Measurements from ENCODE around the gene SEZ6L2. TPM values are rescaled to one million over a fixed set of nuclear protein-coding genes. Genes with fewer than 3 reads are reported as not detected.
"Not testable (repeated sequence)": the region's sequence is repeated elsewhere in the genome, so short reads cannot be mapped to it uniquely, and the experiment has no call there.

SEZ6L2 gene
- total RNA-seq, 1 donor from 2014 or later = 34.2 TPM

- DNase-seq (ENCODE audit: low spot score) = no peak
- H3K27me3 Mint-ChIP-seq (ENCODE audit: unreplicated experiment) = peaks cover 2% of the 10 kb centered on the region
- no peak overlapping the region for H3K4me3 Mint-ChIP-seq (ENCODE audit: unreplicated experiment)
- H3K4me1 Mint-ChIP-seq (ENCODE audit: unreplicated experiment) = no peaks in the 10 kb centered on the region
- no peaks in the 10 kb centered on the region for H3K9me3 Mint-ChIP-seq (ENCODE audit: unreplicated experiment)
- no peak overlapping the region for H3K27ac Mint-ChIP-seq (ENCODE audit: unreplicated experiment)
- no peak for TF ChIP-seq CTCF (IDR thresholded peaks at IDR 0.05; ENCODE audit: unreplicated experiment)
- H3K36me3 Mint-ChIP-seq (ENCODE audit: low read depth, unreplicated experiment) = no peaks in the 10 kb centered on the region
Measured at GRCh38 chr16:29836623-29837022, 62.7 kb downstream of the SEZ6L2 start.

GRCh38 chr16:29835926-29836325 is 63.4 kb downstream of the SEZ6L2 start:
- H3K27me3 Mint-ChIP-seq (ENCODE audit: unreplicated experiment) = peaks cover 2% of the 10 kb centered on the region
- no peaks in the 10 kb centered on the region for H3K9me3 Mint-ChIP-seq (ENCODE audit: unreplicated experiment)
- DNase-seq (ENCODE audit: low spot score) = no peak
- no peaks in the 10 kb centered on the region for H3K4me1 Mint-ChIP-seq (ENCODE audit: unreplicated experiment)
- H3K27ac Mint-ChIP-seq (ENCODE audit: unreplicated experiment) = no peak overlapping the region
- no peaks in the 10 kb centered on the region for H3K36me3 Mint-ChIP-seq (ENCODE audit: low read depth, unreplicated experiment)
- H3K4me3 Mint-ChIP-seq (ENCODE audit: unreplicated experiment) = no peak overlapping the region
- TF ChIP-seq CTCF (IDR thresholded peaks at IDR 0.05; ENCODE audit: unreplicated experiment) = no peak

DNA sequence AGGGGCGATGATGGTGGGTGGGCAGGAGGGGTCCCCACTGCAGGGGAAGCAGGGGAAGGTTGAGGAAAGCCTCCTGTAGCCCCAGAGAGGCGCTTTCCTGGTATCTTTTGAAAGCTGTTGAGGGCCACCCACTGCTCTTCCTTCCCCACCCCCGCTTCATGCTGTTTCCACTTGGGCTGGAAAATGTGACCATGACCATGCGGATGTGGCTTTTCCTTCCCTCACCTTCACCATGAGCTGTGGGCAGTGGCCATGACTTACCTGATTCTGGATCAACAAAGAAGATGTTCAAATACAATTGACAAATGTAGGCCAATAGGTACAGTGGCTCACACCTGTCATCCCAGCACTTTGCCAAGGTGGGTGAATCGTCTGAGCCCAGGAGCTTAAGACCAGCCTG is 65.3 kb downstream of the SEZ6L2 start:
- H3K27me3 Mint-ChIP-seq (ENCODE audit: unreplicated experiment) = peaks cover 2% of the 10 kb centered on the region
- H3K9me3 Mint-ChIP-seq (ENCODE audit: unreplicated experiment) = no peaks in the 10 kb centered on the region
- DNase-seq (ENCODE audit: low spot score) = no peak
- H3K4me3 Mint-ChIP-seq (ENCODE audit: unreplicated experiment) = no peak overlapping the region
- no peaks in the 10 kb centered on the region for H3K36me3 Mint-ChIP-seq (ENCODE audit: low read depth, unreplicated experiment)
- TF ChIP-seq CTCF (IDR thresholded peaks at IDR 0.05; ENCODE audit: unreplicated experiment) = no peak
- no peaks in the 10 kb centered on the region for H3K4me1 Mint-ChIP-seq (ENCODE audit: unreplicated experiment)
- no peak overlapping the region for H3K27ac Mint-ChIP-seq (ENCODE audit: unreplicated experiment)

GRCh38 chr16:29833219-29833618 is 66.1 kb downstream of the SEZ6L2 start:
- H3K27ac Mint-ChIP-seq (ENCODE audit: unreplicated experiment); H3K4me1 Mint-ChIP-seq (ENCODE audit: unreplicated experiment): not testable (repeated sequence)

DNA sequence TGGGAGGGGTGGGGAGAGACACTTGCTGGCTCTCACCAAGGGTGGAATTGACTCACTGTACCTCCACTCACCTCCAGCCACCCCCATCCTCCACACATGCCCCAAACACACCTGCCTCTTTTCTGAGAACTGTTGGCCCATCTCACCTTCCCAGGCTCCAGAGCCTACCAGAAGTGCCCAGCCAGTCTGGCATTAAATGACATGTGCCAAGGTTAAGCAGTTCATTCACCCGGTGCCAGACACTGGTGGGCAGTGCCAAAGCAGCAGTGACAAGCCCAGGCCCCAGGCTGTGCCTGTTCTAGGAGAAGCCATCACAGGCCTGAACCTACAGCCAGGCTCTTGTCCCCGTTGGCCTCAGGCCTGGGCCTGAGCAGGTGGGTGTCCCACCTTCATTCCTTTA is 67.9 kb downstream of the SEZ6L2 start:
- H3K27me3 Mint-ChIP-seq (ENCODE audit: unreplicated experiment) = peaks cover 5% of the 10 kb centered on the region
- H3K4me1 Mint-ChIP-seq (ENCODE audit: unreplicated experiment) = no peaks in the 10 kb centered on the region

More at GRCh38 chr16:29833219-29833618, 66.1 kb downstream of the SEZ6L2 start:
- not testable (repeated sequence) for H3K9me3 Mint-ChIP-seq (ENCODE audit: unreplicated experiment); H3K4me3 Mint-ChIP-seq (ENCODE audit: unreplicated experiment); H3K36me3 Mint-ChIP-seq (ENCODE audit: low read depth, unreplicated experiment); DNase-seq (ENCODE audit: low spot score); H3K27me3 Mint-ChIP-seq (ENCODE audit: unreplicated experiment)

More for the DNA sequence above, 67.9 kb downstream of the SEZ6L2 start:
- TF ChIP-seq CTCF (IDR thresholded peaks at IDR 0.05; ENCODE audit: unreplicated experiment) = no peak
- Mint-ChIP-seq H3K4me3 (ENCODE audit: unreplicated experiment) (no peak overlapping the region), H3K36me3 (ENCODE audit: low read depth, unreplicated experiment) (no peaks in the 10 kb centered on the region), H3K27ac (ENCODE audit: unreplicated experiment) (no peak overlapping the region), H3K9me3 (ENCODE audit: unreplicated experiment) (no peaks in the 10 kb centered on the region)
- DNase-seq (ENCODE audit: low spot score) = no peak

Data from endothelial cell (in vitro differentiated cells).